OCI-LY7 (cell line): ENCODE measurements around the gene TUB.

Experiments used
- EZH2phosphoT487 ChIP-seq: fragments of 200-600 bp; sonication (generic); IDR thresholded peaks from 2 replicates; pipeline ENCODE4 v1.6.1; 2018; ENCODE audit warnings: low read depth, borderline replicate concordance, mild to moderate bottlenecking, mixed run types, antibody characterized with exemption, low read length, moderate library complexity, mixed read lengths
- TF ChIP-seq, protein P1 (sequence below): fragments of 200-600 bp; sonication (generic); conservative IDR thresholded peaks from 2 replicates; pipeline ENCODE4 v1.5.1; 2014; ENCODE audit warnings: mild to moderate bottlenecking, antibody characterized with exemption, low read length, moderate library complexity, mixed read lengths

DNA sequence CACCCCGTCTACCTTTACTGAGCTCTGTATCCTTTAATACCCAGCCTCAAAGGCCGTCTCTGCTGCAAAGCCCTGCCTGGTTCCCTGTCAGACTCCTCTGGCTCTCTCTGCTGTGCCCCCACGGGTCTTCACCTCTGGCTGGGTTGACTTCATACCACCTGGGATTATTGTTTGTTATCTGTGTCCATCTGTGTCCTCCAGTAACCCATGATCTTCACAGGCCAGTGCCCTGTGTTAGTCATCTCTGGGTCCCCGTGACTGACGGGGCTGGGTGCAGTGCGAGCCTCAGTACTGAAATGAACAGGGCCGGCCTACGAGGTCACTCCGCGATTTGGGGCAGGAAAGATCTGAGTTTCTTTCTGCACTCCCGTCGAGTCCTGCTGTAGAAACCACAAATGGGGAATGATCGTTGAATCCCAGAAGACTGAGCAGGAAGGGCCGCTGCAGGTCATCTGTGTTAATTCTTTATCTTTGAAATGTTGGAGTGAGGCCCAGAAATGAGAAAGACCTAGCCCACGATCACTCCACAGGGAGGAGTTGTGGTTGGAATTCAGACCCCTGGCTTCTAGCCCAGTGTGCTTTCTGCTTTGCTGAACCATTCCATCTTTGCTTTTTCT is 12.3 kb upstream of the TUB start:
- TF ChIP-seq, protein P1, sequence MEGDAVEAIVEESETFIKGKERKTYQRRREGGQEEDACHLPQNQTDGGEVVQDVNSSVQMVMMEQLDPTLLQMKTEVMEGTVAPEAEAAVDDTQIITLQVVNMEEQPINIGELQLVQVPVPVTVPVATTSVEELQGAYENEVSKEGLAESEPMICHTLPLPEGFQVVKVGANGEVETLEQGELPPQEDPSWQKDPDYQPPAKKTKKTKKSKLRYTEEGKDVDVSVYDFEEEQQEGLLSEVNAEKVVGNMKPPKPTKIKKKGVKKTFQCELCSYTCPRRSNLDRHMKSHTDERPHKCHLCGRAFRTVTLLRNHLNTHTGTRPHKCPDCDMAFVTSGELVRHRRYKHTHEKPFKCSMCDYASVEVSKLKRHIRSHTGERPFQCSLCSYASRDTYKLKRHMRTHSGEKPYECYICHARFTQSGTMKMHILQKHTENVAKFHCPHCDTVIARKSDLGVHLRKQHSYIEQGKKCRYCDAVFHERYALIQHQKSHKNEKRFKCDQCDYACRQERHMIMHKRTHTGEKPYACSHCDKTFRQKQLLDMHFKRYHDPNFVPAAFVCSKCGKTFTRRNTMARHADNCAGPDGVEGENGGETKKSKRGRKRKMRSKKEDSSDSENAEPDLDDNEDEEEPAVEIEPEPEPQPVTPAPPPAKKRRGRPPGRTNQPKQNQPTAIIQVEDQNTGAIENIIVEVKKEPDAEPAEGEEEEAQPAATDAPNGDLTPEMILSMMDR: no peak
- TF ChIP-seq EZH2phosphoT487: no peak
